GM12878 (cell line): Measurements from ENCODE around the gene CACNA2D4. TPM values are rescaled to one million over a fixed set of nuclear protein-coding genes. Genes with fewer than 3 reads are reported as not detected.

ENCODE experiments used
- ATAC-seq: fragments of 200-7000 bp; cut with Tn5 transposase; 3 replicates; pipeline ENCODE4 v1.9.1; 2020; ENCODE audit warnings: mild to moderate bottlenecking, moderate library complexity
- BruUV-seq: library from RNA; stranded (reverse); fragments of 400-500 nt; replicated peaks from 2 replicates; lab custom pipeline; 2021; lab: Mats Ljungman, UMichigan
- CTCF ChIA-PET: fragments of 300-600 bp; sonication (Branson Sonifier 250); formaldehyde crosslinking; extraction: SDS; loops from one replicate; lab custom pipeline; 2021; ENCODE audit warnings: inconsistent platforms; lab: Yijun Ruan, JAX
- POLR2A ChIA-PET: fragments of 350-600 bp; formaldehyde crosslinking; extraction: SDS; loops from one replicate; lab custom pipeline; 2021; ENCODE audit warnings: inconsistent platforms; lab: Charles Lee
- RAD21 ChIA-PET: fragments of 300-600 bp; sonication (Branson Sonifier 250); formaldehyde crosslinking; loops from one replicate; lab custom pipeline; 2023; ENCODE audit warnings: antibody characterized with exemption; ENCODE audit not compliant: unreplicated experiment; lab: Charles Lee
- SMC1A ChIA-PET: fragments of 300-600 bp; sonication (Branson Sonifier 250); formaldehyde crosslinking; loops from one replicate; lab custom pipeline; 2023; ENCODE audit not compliant: unreplicated experiment, uncharacterized antibody; lab: Charles Lee
- DNase-seq: peaks from one replicate; pipeline ENCODE4 v3.0.0-alpha.2; 2011; ENCODE audit warnings: low read depth, low spot score
- FAIRE-seq: peaks from 3 replicates; lab custom pipeline; 2011; peaks lifted over from hg19 to GRCh38; lab: Jason Lieb, UNC
- H2AFZ ChIP-seq: 2 replicates; pipeline ENCODE4 v1.6.0; 2011; ENCODE audit warnings: low read depth, low read length, control low read depth; ENCODE audit not compliant: control insufficient read depth
- H3K27ac ChIP-seq: 2 replicates; pipeline ENCODE4 v1.5.1; 2011; ENCODE audit warnings: control low read depth; ENCODE audit not compliant: control insufficient read depth, insufficient read depth
- H3K27me3 ChIP-seq, 2 experiments: replicated peaks in 1 of 2; 2 replicates each; pipeline versions ENCODE4 v1.6.0 to v1.6.1; 2011; ENCODE audit warnings: low read length in 1 of 2; ENCODE audit not compliant: control insufficient read depth in 2 of 2, insufficient read depth in 2 of 2
- H3K36me3 ChIP-seq, 2 experiments: 2 replicates each; pipeline ENCODE4 v1.5.1; 2011; ENCODE audit warnings: low read length in 1 of 2; ENCODE audit not compliant: control insufficient read depth in 2 of 2, insufficient read depth in 2 of 2
- H3K4me1 ChIP-seq: 2 replicates; pipeline ENCODE4 v1.6.1; 2011; ENCODE audit warnings: mild to moderate bottlenecking, low read length, moderate library complexity, mixed read lengths; ENCODE audit not compliant: control insufficient read depth, insufficient read depth
- H3K4me2 ChIP-seq: 2 replicates; pipeline ENCODE4 v1.6.0; 2011; ENCODE audit warnings: control low read depth; ENCODE audit not compliant: control insufficient read depth, insufficient read depth
- H3K4me3 ChIP-seq: fragments of 200-600 bp; sonication (generic); 2 replicates; pipeline ENCODE4 v1.5.1; 2016
- H3K79me2 ChIP-seq: 2 replicates; pipeline ENCODE4 v1.6.0; 2011; ENCODE audit warnings: low read length; ENCODE audit not compliant: control insufficient read depth, insufficient read depth
- H3K9ac ChIP-seq: 2 replicates; pipeline ENCODE4 v1.8.0; 2011; ENCODE audit warnings: low read length, control low read depth, mixed read lengths; ENCODE audit not compliant: control insufficient read depth, insufficient read depth
- H3K9me3 ChIP-seq: replicated peaks from 3 replicates; pipeline ENCODE4 v1.5.1; 2011; ENCODE audit warnings: mild to moderate bottlenecking, low read length; ENCODE audit not compliant: control insufficient read depth, insufficient read depth
- H4K20me1 ChIP-seq: 2 replicates; pipeline ENCODE4 v1.6.0; 2011; ENCODE audit not compliant: control insufficient read depth, insufficient read depth
- JUND ChIP-seq: IDR thresholded peaks from 2 replicates; pipeline ENCODE4 v1.6.1; 2012; ENCODE audit warnings: low read depth, mild to moderate bottlenecking, low read length, improper control_type of control experiment, moderate library complexity
- NR2C2 ChIP-seq: IDR thresholded peaks from 2 replicates; pipeline ENCODE4 v1.6.1; 2011; ENCODE audit warnings: borderline replicate concordance, low read depth; ENCODE audit not compliant: control insufficient read depth, insufficient read length
- RFX5 ChIP-seq: IDR thresholded peaks from 2 replicates; pipeline ENCODE4 v1.6.1; 2011; ENCODE audit warnings: low read depth, low read length, improper control_type of control experiment
- SUPT20H ChIP-seq: IDR thresholded peaks from 2 replicates; pipeline ENCODE4 v1.6.1; 2011; ENCODE audit warnings: low read depth, mild to moderate bottlenecking, low read length, moderate library complexity, borderline replicate concordance; ENCODE audit not compliant: control insufficient read depth
- ZNF207 ChIP-seq: fragments of 450-650 bp; IDR thresholded peaks from 2 replicates; pipeline ENCODE4 v1.6.1; 2014; ENCODE audit warnings: antibody characterized with exemption, mild to moderate bottlenecking, borderline replicate concordance
- WGBS: methylation state at CpG from one replicate; pipeline ENCODE4 v1.1.6; 2016; ENCODE audit warnings: low lambda C conversion rate; ENCODE audit not compliant: insufficient replicate concordance, insufficient coverage; ENCODE audit errors: missing lambda C conversion rate; 5-methylcytosine and 5-hydroxymethylcytosine counted together
- in situ Hi-C: fragments of 300-500 bp; cut with MboI; formaldehyde crosslinking; loops from 9 replicates; pipeline ENCODE4 v1.14.3; 2018; ENCODE audit warnings: mixed read lengths
- intact Hi-C: fragments of 100-400 bp; cut with micrococcal nuclease; formaldehyde crosslinking; loops from one replicate; pipeline ENCODE4 v1.14.2; 2022; ENCODE audit not compliant: unreplicated experiment
- polyA plus RNA-seq, 11 experiments: library from polyadenylated mRNA; depleted of rRNA in 4 of 11; unstranded in 6 of 11; stranded (reverse) in 5 of 11; fragments of >200 nt; fragmentation: Nextera tagmentation in 4 of 11; fragmentation: Illumina TruSeq in 1 of 11; extraction: Ambion mirVana in 4 of 11; extraction: Trizol in 1 of 11; gene quantifications; 1 replicate in 1 of 11; 2 replicates in 10 of 11; pipeline versions ENCODE4 v1.2.1 to v1.2.3, GENCODE V29; 2011 to 2016; ENCODE audit warnings: inconsistent platforms in 2 of 11, missing spikeins in 2 of 11, low read depth in 1 of 11
- total RNA-seq, 4 experiments: library from RNA; depleted of rRNA in 3 of 4; stranded (reverse); fragments of >200 nt in 3 of 4; fragmentation: Illumina TruSeq in 1 of 4; extraction: Trizol in 1 of 4; gene quantifications; 2 replicates each; pipeline versions ENCODE4 v1.2.1 to v1.2.3, GENCODE V29; 2013 to 2021
- TF ChIP-seq, protein P1 (sequence below): IDR thresholded peaks from 2 replicates; pipeline ENCODE4 v1.6.1; 2011; ENCODE audit warnings: low read depth, mild to moderate bottlenecking, low read length, moderate library complexity, borderline replicate concordance; ENCODE audit errors: extremely low read depth

The CACNA2D4 gene
- total and polyA plus RNA-seq, 10 of the 15 experiments (the other 5 are each of a cell fraction or from before 2014, with no cell fraction given): 0.03 to 1.0 (median 0.65) TPM

DNA sequence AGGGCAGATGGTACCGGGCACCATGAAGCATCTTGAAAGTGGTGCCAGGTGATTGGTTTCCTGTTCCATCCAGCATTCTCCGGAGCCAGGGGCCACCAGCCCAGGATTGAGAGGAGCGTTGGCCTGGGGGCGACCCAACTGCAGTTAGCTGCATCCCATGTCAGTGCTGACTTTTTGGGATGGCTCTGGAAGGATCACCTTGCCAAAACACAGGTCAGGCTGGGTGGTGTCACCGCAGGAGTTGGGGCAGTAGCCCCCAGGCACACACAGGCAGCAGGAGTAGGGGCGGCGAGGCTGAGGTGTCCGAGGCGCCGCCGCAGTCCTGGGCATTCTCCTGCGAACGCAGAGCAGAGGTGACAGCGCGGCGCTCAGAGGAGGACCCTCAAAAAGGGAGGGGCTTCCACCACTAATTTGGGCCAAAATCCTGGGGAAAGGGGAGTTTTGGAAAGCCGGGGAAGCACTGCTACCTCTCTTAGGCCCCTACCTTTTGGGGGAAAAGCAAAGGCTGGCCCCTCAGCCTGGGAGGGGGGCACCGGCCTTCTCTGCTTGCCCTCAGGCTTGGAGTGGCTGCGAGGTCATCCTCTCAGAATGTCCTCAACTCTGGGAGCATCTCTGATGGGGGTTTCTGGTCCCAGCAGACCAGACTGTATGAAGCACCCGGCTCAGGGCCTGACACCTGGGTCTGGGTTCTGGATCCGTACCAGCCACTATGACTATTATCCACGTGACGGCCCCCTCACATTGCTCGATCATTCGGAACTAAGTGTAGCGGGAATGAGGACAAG lies 124.8 kb downstream of the CACNA2D4 start:
- CTCF ChIA-PET: interaction anchor here (4.0 to 9.5 kb wide), 4 partner anchors 141 to 159 kb away, joined by 76 to 434 read pairs (median 109); no protein-coding TSS in a partner anchor
- RAD21 ChIA-PET: interaction anchor here (3.4 to 6.5 kb wide), 3 partner anchors 140 to 146 kb away, joined by 48 to 234 read pairs (median 69); no protein-coding TSS in a partner anchor

DNA sequence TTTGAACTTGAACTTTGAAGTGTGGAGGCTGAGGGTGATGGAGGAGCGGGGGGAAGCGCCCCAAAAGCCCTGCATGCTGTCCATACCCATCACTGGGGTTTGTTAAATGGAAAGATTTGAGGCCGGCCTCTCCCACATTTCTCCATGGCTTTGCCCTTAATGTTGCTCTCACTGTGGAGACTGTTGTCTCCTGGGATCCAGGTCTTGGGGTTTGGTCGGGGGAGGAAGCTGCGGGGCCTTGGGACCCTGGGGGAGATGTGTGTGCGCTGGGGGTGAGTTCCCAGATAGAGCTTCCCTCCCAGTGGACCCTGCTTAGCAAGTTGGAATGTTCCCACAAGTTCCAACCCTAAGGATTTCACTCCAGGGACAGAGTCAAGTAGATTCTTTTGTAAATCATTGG lies 126.0 kb downstream of the CACNA2D4 start:
- SMC1A ChIA-PET: interaction anchor here (0.6 to 7.6 kb wide), 8 partner anchors 11 to 674 kb away, joined by 3 to 202 read pairs (median 12); partner anchors contain the start of gene ADIPOR2
- Histone ChIP-seq H3K27ac (no peak overlapping the region), H3K36me3 (peaks cover 5 to 6% of the 10 kb centered on the region in 2 experiments; a peak in 3 of 4 replicates), H3K4me1 (peaks cover 7% of the 10 kb centered on the region), H2AFZ (no peak overlapping the region), H3K9me3 (no peaks in the 10 kb centered on the region), H3K4me2 (no peak overlapping the region), H3K79me2 (no peaks in the 10 kb centered on the region; the same call in 1 of the 2 replicates), H3K9ac (no peak overlapping the region), H4K20me1 (no peaks in the 10 kb centered on the region), H3K4me3 (no peak overlapping the region), H3K27me3 (no peaks in the 10 kb centered on the region)
- no peak for DNase-seq
- in situ Hi-C loops (loop anchor here (5.0 kb wide), 1 partner anchor 145 kb away; no protein-coding TSS in a partner anchor), intact Hi-C loops (loop anchor here (5.0 to 10.0 kb wide), 3 partner anchors 95 to 492 kb away; no protein-coding TSS in a partner anchor)
- no TSS peak for BruUV-seq
- CTCF ChIA-PET: interaction anchor here (0.7 to 9.5 kb wide), 8 partner anchors 10 to 226 kb away, joined by 3 to 434 read pairs (median 29); no protein-coding TSS in a partner anchor
- POLR2A ChIA-PET: interaction anchor here (1.0 to 1.3 kb wide), 3 partner anchors 122 to 158 kb away, joined by 3 to 5 read pairs (median 5); no protein-coding TSS in a partner anchor
- FAIRE-seq: no peak
- RAD21 ChIA-PET: interaction anchor here (0.8 to 5.9 kb wide), 7 partner anchors 41 to 209 kb away, joined by 3 to 234 read pairs (median 12); no protein-coding TSS in a partner anchor
- TF ChIP-seq JUND (no peak), ZNF207 (no peak), SUPT20H (no peak), NR2C2 (no peak)
- TF ChIP-seq, protein P1, sequence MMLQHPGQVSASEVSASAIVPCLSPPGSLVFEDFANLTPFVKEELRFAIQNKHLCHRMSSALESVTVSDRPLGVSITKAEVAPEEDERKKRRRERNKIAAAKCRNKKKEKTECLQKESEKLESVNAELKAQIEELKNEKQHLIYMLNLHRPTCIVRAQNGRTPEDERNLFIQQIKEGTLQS: no peak
- ATAC-seq: no peak
- WGBS: 91% methylated on average over 6 of the region's 6 CpGs

More for the DNA sequence above, 124.8 kb downstream of the CACNA2D4 start:
- H3K27me3 ChIP-seq: no peaks in the 10 kb centered on the region
- no peak overlapping the region for H3K4me3 ChIP-seq
- H2AFZ ChIP-seq: no peak overlapping the region
- no peaks in the 10 kb centered on the region for H3K9me3 ChIP-seq
- no peaks in the 10 kb centered on the region for H4K20me1 ChIP-seq
- FAIRE-seq (no peak), ATAC-seq (no peak), DNase-seq (no peak)
- ChIA-PET POLR2A (no interaction called here), SMC1A (interaction anchor here (6.6 to 7.6 kb wide), 2 partner anchors 141 to 146 kb away, joined by 109 to 202 read pairs; no protein-coding TSS in a partner anchor)
- intact Hi-C loops (loop anchor here (5.0 to 10.0 kb wide), 3 partner anchors 96 to 491 kb away; no protein-coding TSS in a partner anchor), in situ Hi-C loops (loop anchor here (5.0 kb wide), 1 partner anchor 144 kb away; no protein-coding TSS in a partner anchor)
- TF ChIP-seq RFX5: no peak
- H3K27ac ChIP-seq: no peak overlapping the region
- no peak overlapping the region for H3K9ac ChIP-seq
- no peaks in the 10 kb centered on the region; the same call in 1 of the 2 replicates for H3K79me2 ChIP-seq
- WGBS: 86% methylated on average over 26 of the region's 26 CpGs
- H3K4me2 ChIP-seq: no peak overlapping the region
- no TSS peak for BruUV-seq
- H3K4me1 ChIP-seq: peaks cover 7% of the 10 kb centered on the region
- no peaks in the 10 kb centered on the region for H3K36me3 ChIP-seq
